Neural crest cell (in vitro differentiated cells): ENCODE results near the gene GCSAM. TPM values are rescaled to one million over a fixed set of nuclear protein-coding genes. Genes with fewer than 3 reads are reported as not detected.

Source experiments
- DNase-seq: peaks from one replicate; pipeline ENCODE4 v3.0.0; 2021; ENCODE audit warnings: low read depth, mixed read lengths, low spot score
- H3K27ac Mint-ChIP-seq: one replicate; pipeline ENCODE4 v1.8.0; 2021; ENCODE audit warnings: mild to moderate bottlenecking, mixed read lengths; ENCODE audit not compliant: unreplicated experiment
- H3K27me3 Mint-ChIP-seq: 2 replicates; pipeline ENCODE4 v1.8.0; 2021; ENCODE audit warnings: low read depth, mild to moderate bottlenecking, mixed read lengths
- H3K36me3 Mint-ChIP-seq: 2 replicates; pipeline ENCODE4 v1.8.0; 2021; ENCODE audit warnings: low read depth, mild to moderate bottlenecking, mixed read lengths
- H3K4me1 Mint-ChIP-seq: 2 replicates; pipeline ENCODE4 v1.8.0; 2021; ENCODE audit warnings: mixed read lengths
- H3K4me3 Mint-ChIP-seq: one replicate; pipeline ENCODE4 v1.8.0; 2021; ENCODE audit warnings: mild to moderate bottlenecking, mixed read lengths
- H3K9me3 Mint-ChIP-seq: 2 replicates; pipeline ENCODE4 v1.8.0; 2021; ENCODE audit warnings: mixed read lengths
- CTCF ChIP-seq: fragments of 200-600 bp; sonication (generic); conservative IDR thresholded peaks from 2 replicates; pipeline ENCODE4 v1.5.0; 2021; ENCODE audit warnings: antibody characterized with exemption, mild to moderate bottlenecking
- total RNA-seq: library from RNA; stranded (reverse); gene quantifications from 2 replicates; pipeline ENCODE4 v1.2.1, GENCODE V29; 2021

Gene GCSAM
- total RNA-seq, 1 donor from 2014 or later, result not detected

- Mint-ChIP-seq H3K36me3 (peaks cover 5% of the 10 kb centered on the region), H3K4me1 (peaks cover 37% of the 10 kb centered on the region), H3K27ac (no peak overlapping the region), H3K27me3 (no peaks in the 10 kb centered on the region), H3K9me3 (no peaks in the 10 kb centered on the region), H3K4me3 (no peak overlapping the region)
- no peak for DNase-seq
- no peak for TF ChIP-seq CTCF
Observed at GRCh38 chr3:112133626-112134334, 732 bp upstream of the GCSAM start.

- Mint-ChIP-seq H3K4me1 (peaks cover 39% of the 10 kb centered on the region), H3K27ac (no peak overlapping the region), H3K27me3 (no peaks in the 10 kb centered on the region), H3K4me3 (no peak overlapping the region), H3K36me3 (peaks cover 5% of the 10 kb centered on the region), H3K9me3 (no peaks in the 10 kb centered on the region)
- TF ChIP-seq CTCF, result no peak
- no peak for DNase-seq
Observed at GRCh38 chr3:112132554-112132953, 494 bp downstream of the GCSAM start.

- DNase-seq, result no peak
- Mint-ChIP-seq H3K4me1 (peaks cover 37% of the 10 kb centered on the region), H3K36me3 (peaks cover 5% of the 10 kb centered on the region), H3K9me3 (no peaks in the 10 kb centered on the region), H3K4me3 (no peak overlapping the region), H3K27ac (no peak overlapping the region), H3K27me3 (no peaks in the 10 kb centered on the region)
- TF ChIP-seq CTCF, result no peak
Observed at GRCh38 chr3:112132088-112132487, 960 bp downstream of the GCSAM start.

GRCh38 chr3:112131111-112131510, 1.9 kb downstream of the GCSAM start:
- no peak overlapping the region for H3K27ac Mint-ChIP-seq
- H3K4me1 Mint-ChIP-seq, result peaks cover 38% of the 10 kb centered on the region
- no peaks in the 10 kb centered on the region for H3K9me3 Mint-ChIP-seq
- no peak for DNase-seq
- H3K36me3 Mint-ChIP-seq, result peaks cover 5% of the 10 kb centered on the region
- H3K4me3 Mint-ChIP-seq, result no peak overlapping the region
- no peaks in the 10 kb centered on the region for H3K27me3 Mint-ChIP-seq
- no peak for TF ChIP-seq CTCF

GRCh38 chr3:112130638-112130993, 2.4 kb downstream of the GCSAM start:
- H3K9me3 Mint-ChIP-seq, result no peaks in the 10 kb centered on the region
- DNase-seq, result no peak
- no peak overlapping the region for H3K4me3 Mint-ChIP-seq
- TF ChIP-seq CTCF, result no peak
- H3K36me3 Mint-ChIP-seq, result peaks cover 5% of the 10 kb centered on the region
- H3K27ac Mint-ChIP-seq, result no peak overlapping the region
- H3K27me3 Mint-ChIP-seq, result no peaks in the 10 kb centered on the region
- peaks cover 38% of the 10 kb centered on the region for H3K4me1 Mint-ChIP-seq
